Posterior cingulate gyrus (tissue), 11 donors: ENCODE data around the gene NCKAP5.
A peak's percentile ranks its signal among the peaks of the same experiment; 100 is the strongest.

Source experiments
- DNase-seq, 10 donors: peaks; one replicate each; pipeline versions ENCODE4 v3.0.0 to v3.0.0-alpha.2; 2020 to 2021; ENCODE audit warnings: mixed read lengths in 3 of 10
- intact Hi-C: fragments of 100-400 bp; cut with DNase I; formaldehyde crosslinking; loops from one replicate; pipeline ENCODE4 v1.15.1; 2023

NCKAP5 gene

GRCh38 chr2:132645722-132646539, 922.3 kb downstream of the NCKAP5 start:
- no peak for DNase-seq

GRCh38 chr2:132645176-132645575, 923.1 kb downstream of the NCKAP5 start:
- DNase-seq = no peak
- intact Hi-C loops = no loop called here

More at GRCh38 chr2:132645722-132646539, 922.3 kb downstream of the NCKAP5 start:
- intact Hi-C loops = no loop called here

- DNase-seq = no peak
- intact Hi-C loops = no loop called here
Observed at GRCh38 chr2:132642415-132642814, 925.8 kb downstream of the NCKAP5 start.

- intact Hi-C loops = no loop called here
- no peak for DNase-seq
Observed at GRCh38 chr2:132641819-132642218, 926.4 kb downstream of the NCKAP5 start.

- intact Hi-C loops = no loop called here
- DNase-seq = no peak
Observed at GRCh38 chr2:132640116-132640515, 928.1 kb downstream of the NCKAP5 start.

GRCh38 chr2:132638313-132639040, 929.8 kb downstream of the NCKAP5 start:
- DNase-seq = no peak

GRCh38 chr2:132636346-132636745, 931.9 kb downstream of the NCKAP5 start:
- no peak for DNase-seq
- intact Hi-C loops = no loop called here

More at GRCh38 chr2:132638313-132639040, 929.8 kb downstream of the NCKAP5 start:
- intact Hi-C loops = no loop called here

GRCh38 chr2:132633635-132634034, 934.6 kb downstream of the NCKAP5 start:
- DNase-seq = no peak
- intact Hi-C loops = no loop called here

- intact Hi-C loops = no loop called here
- peak in 4 of 10 donors; percentile 21 to 67 (median 32) for DNase-seq
Observed at GRCh38 chr2:132632000-132632649, 936.1 kb downstream of the NCKAP5 start.

- intact Hi-C loops = no loop called here
- no peak for DNase-seq
Observed at GRCh38 chr2:132627536-132627935, 940.7 kb downstream of the NCKAP5 start.

- intact Hi-C loops = no loop called here
- DNase-seq = no peak
Observed at GRCh38 chr2:132623096-132623839, 945.0 kb downstream of the NCKAP5 start.
